ENCODE measurements around the gene ZC3H18. TPM values are rescaled to one million over a fixed set of nuclear protein-coding genes. Genes with fewer than 3 reads are reported as not detected.

ZC3H18 gene
- polyA plus RNA-seq, 3 donors, result 27.1 to 29.6 (median 29.2) TPM

- no peak for DNase-seq (ENCODE audit: low read depth in 3 of 3, low spot score in 2 of 3)
Observed at GRCh38 chr16:88548985-88549384, 21.2 kb upstream of the ZC3H18 start.

GRCh38 chr16:88549671-88550245, 20.4 kb upstream of the ZC3H18 start:
- no peak for DNase-seq (ENCODE audit: low read depth in 3 of 3, low spot score in 2 of 3)

- no peak for DNase-seq (ENCODE audit: low read depth in 3 of 3, low spot score in 2 of 3)
Observed at GRCh38 chr16:88550246-88550661, 19.9 kb upstream of the ZC3H18 start.

- DNase-seq (ENCODE audit: low read depth in 3 of 3, low spot score in 2 of 3), result no peak
Observed at GRCh38 chr16:88552166-88552565, 18.0 kb upstream of the ZC3H18 start.

GRCh38 chr16:88552815-88553214, 17.4 kb upstream of the ZC3H18 start:
- DNase-seq (ENCODE audit: low read depth in 3 of 3, low spot score in 2 of 3), result no peak

GRCh38 chr16:88553739-88554138, 16.5 kb upstream of the ZC3H18 start:
- no peak for DNase-seq (ENCODE audit: low read depth in 3 of 3, low spot score in 2 of 3)

GRCh38 chr16:88554711-88555264, 15.4 kb upstream of the ZC3H18 start:
- no peak for DNase-seq (ENCODE audit: low read depth in 3 of 3, low spot score in 2 of 3)

GRCh38 chr16:88556294-88556988, 13.8 kb upstream of the ZC3H18 start:
- DNase-seq (ENCODE audit: low read depth in 3 of 3, low spot score in 2 of 3), result no peak

- peak; percentile 36 to 62 (median 61) for DNase-seq (ENCODE audit: low read depth in 3 of 3, low spot score in 2 of 3)
Observed at GRCh38 chr16:88558457-88559442, 11.5 kb upstream of the ZC3H18 start.

- DNase-seq (ENCODE audit: low read depth in 3 of 3, low spot score in 2 of 3), result no peak
Observed at GRCh38 chr16:88560714-88561484, 9.3 kb upstream of the ZC3H18 start.

GRCh38 chr16:88561485-88562359, 8.5 kb upstream of the ZC3H18 start:
- DNase-seq (ENCODE audit: low read depth in 3 of 3, low spot score in 2 of 3), result no peak

GRCh38 chr16:88566158-88566557, 4.0 kb upstream of the ZC3H18 start:
- no peak for DNase-seq (ENCODE audit: low read depth in 3 of 3, low spot score in 2 of 3)

- no peak for DNase-seq (ENCODE audit: low read depth in 3 of 3, low spot score in 2 of 3)
Observed at GRCh38 chr16:88568710-88569613, 1.2 kb upstream of the ZC3H18 start.

GRCh38 chr16:88569614-88569984, 604 bp upstream of the ZC3H18 start:
- no peak for DNase-seq (ENCODE audit: low read depth in 3 of 3, low spot score in 2 of 3)

- DNase-seq (ENCODE audit: low read depth in 3 of 3, low spot score in 2 of 3), result no peak
Observed at GRCh38 chr16:88570691-88571092, 489 bp downstream of the ZC3H18 start.

- DNase-seq (ENCODE audit: low read depth in 3 of 3, low spot score in 2 of 3), result no peak
Observed at GRCh38 chr16:88575251-88575650, 5.0 kb downstream of the ZC3H18 start.

- DNase-seq (ENCODE audit: low read depth in 3 of 3, low spot score in 2 of 3), result no peak
Observed at GRCh38 chr16:88576307-88576706, 6.1 kb downstream of the ZC3H18 start.

- DNase-seq (ENCODE audit: low read depth in 3 of 3, low spot score in 2 of 3), result no peak
Observed at GRCh38 chr16:88577166-88577565, 7.0 kb downstream of the ZC3H18 start.
